Measurements from ENCODE around the gene MS4A6A.

MS4A6A gene

GRCh38 chr11:60168306-60168705 lies 14.6 kb downstream of the MS4A6A start:
- CTCF ChIA-PET: no interaction called here
- POLR2A ChIA-PET: no interaction called here
- no peak for DNase-seq (ENCODE audit: extremely low spot score)
- no peak for TF ChIP-seq SUZ12 (IDR thresholded peaks at IDR 0.05)
- no peak for TF ChIP-seq FOXK2 (IDR thresholded peaks at IDR 0.05)
- TF ChIP-seq, protein P1, sequence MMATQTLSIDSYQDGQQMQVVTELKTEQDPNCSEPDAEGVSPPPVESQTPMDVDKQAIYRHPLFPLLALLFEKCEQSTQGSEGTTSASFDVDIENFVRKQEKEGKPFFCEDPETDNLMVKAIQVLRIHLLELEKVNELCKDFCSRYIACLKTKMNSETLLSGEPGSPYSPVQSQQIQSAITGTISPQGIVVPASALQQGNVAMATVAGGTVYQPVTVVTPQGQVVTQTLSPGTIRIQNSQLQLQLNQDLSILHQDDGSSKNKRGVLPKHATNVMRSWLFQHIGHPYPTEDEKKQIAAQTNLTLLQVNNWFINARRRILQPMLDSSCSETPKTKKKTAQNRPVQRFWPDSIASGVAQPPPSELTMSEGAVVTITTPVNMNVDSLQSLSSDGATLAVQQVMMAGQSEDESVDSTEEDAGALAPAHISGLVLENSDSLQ (IDR thresholded peaks at IDR 0.05): no peak
- no peak for TF ChIP-seq TARDBP (IDR thresholded peaks at IDR 0.05)
- TF ChIP-seq ZNF384 (IDR thresholded peaks at IDR 0.05): no peak
- no peak for TF ChIP-seq FOXM1 (IDR thresholded peaks at IDR 0.05; ENCODE audit: borderline replicate concordance)
- TF ChIP-seq HDGF (IDR thresholded peaks at IDR 0.05; ENCODE audit: borderline replicate concordance): no peak
- no peak for TF ChIP-seq ARNT (IDR thresholded peaks at IDR 0.05)
- TF ChIP-seq L3MBTL2 (conservative IDR thresholded peaks at IDR 0.05): no peak
- no peak for TF ChIP-seq BHLHE40 (IDR thresholded peaks at IDR 0.05; ENCODE audit: borderline replicate concordance)
- no peak for TF ChIP-seq SP1 (IDR thresholded peaks at IDR 0.05)
- TF ChIP-seq ELF4 (IDR thresholded peaks at IDR 0.05): no peak
- no peak for TF ChIP-seq CTBP1 (IDR thresholded peaks at IDR 0.05; ENCODE audit: borderline replicate concordance)

DNA sequence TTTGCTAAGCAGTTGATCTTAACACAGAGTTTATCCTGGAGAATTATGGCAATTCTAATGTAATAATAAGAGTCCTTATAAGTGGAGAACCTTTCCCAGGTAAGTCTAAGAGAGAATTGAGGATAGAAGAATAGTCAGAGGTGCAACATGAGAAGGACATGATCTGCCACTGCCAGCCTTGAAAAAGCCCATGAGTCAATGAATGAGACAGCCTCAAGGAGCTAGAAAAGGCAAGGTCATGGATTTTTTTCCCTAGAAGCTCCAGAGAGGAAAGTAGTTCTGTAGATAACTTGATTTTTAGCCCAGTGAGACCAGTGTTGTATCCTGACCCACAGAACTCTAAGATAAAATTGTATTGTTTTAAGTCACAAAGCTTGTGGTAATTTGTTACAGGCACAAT lies 16.9 kb downstream of the MS4A6A start:
- ChIA-PET POLR2A (no interaction called here), CTCF (no interaction called here)
- no peak for DNase-seq (ENCODE audit: extremely low spot score)
- TF ChIP-seq ARNT (IDR thresholded peaks at IDR 0.05) (no peak), CTBP1 (IDR thresholded peaks at IDR 0.05; ENCODE audit: borderline replicate concordance) (no peak), ELF4 (IDR thresholded peaks at IDR 0.05) (no peak), L3MBTL2 (conservative IDR thresholded peaks at IDR 0.05) (no peak), ZNF384 (IDR thresholded peaks at IDR 0.05) (no peak), NFRKB (IDR thresholded peaks at IDR 0.05) (no peak), SP1 (IDR thresholded peaks at IDR 0.05) (no peak), TARDBP (IDR thresholded peaks at IDR 0.05) (no peak), BHLHE40 (IDR thresholded peaks at IDR 0.05; ENCODE audit: borderline replicate concordance) (no peak), SUZ12 (IDR thresholded peaks at IDR 0.05) (no peak), HDGF (IDR thresholded peaks at IDR 0.05; ENCODE audit: borderline replicate concordance) (no peak), FOXM1 (IDR thresholded peaks at IDR 0.05; ENCODE audit: borderline replicate concordance) (no peak), FOXK2 (IDR thresholded peaks at IDR 0.05) (no peak), LEF1 (IDR thresholded peaks at IDR 0.05; ENCODE audit: borderline replicate concordance) (no peak), FOXA1 (IDR thresholded peaks at IDR 0.05) (no peak)
- TF ChIP-seq, protein P1 (IDR thresholded peaks at IDR 0.05): no peak

DNA sequence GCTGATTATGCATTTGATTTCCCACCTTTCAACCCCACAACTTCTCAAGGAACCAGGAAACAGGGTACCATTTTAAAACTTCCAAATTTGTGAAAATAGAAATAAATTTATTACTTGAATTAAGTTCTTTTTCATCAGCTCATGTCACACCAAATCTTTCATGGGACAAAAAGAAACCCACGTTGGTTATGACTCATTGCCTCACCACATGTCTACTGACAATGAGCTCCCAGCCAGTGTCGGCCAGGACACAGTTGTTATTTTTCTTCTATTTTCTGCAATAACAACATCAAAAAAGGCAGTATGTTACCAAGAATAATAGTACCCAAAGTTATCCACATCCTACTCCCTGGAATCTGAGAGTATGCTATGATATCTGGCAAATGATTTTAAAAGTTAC lies 17.3 kb downstream of the MS4A6A start:
- ChIA-PET CTCF (no interaction called here), POLR2A (no interaction called here)
- TF ChIP-seq ARNT (IDR thresholded peaks at IDR 0.05) (no peak), HDGF (IDR thresholded peaks at IDR 0.05; ENCODE audit: borderline replicate concordance) (no peak), SP1 (IDR thresholded peaks at IDR 0.05) (no peak), NFRKB (IDR thresholded peaks at IDR 0.05) (no peak), BHLHE40 (IDR thresholded peaks at IDR 0.05; ENCODE audit: borderline replicate concordance) (no peak), SUZ12 (IDR thresholded peaks at IDR 0.05) (no peak), TARDBP (IDR thresholded peaks at IDR 0.05) (no peak), FOXK2 (IDR thresholded peaks at IDR 0.05) (no peak), LEF1 (IDR thresholded peaks at IDR 0.05; ENCODE audit: borderline replicate concordance) (no peak), ELF4 (IDR thresholded peaks at IDR 0.05) (no peak), L3MBTL2 (conservative IDR thresholded peaks at IDR 0.05) (no peak), CTBP1 (IDR thresholded peaks at IDR 0.05; ENCODE audit: borderline replicate concordance) (no peak), FOXM1 (IDR thresholded peaks at IDR 0.05; ENCODE audit: borderline replicate concordance) (no peak), FOXA1 (IDR thresholded peaks at IDR 0.05) (no peak), ZNF384 (IDR thresholded peaks at IDR 0.05) (no peak)
- TF ChIP-seq, protein P1 (IDR thresholded peaks at IDR 0.05): no peak
- DNase-seq (ENCODE audit: extremely low spot score): no peak

DNA sequence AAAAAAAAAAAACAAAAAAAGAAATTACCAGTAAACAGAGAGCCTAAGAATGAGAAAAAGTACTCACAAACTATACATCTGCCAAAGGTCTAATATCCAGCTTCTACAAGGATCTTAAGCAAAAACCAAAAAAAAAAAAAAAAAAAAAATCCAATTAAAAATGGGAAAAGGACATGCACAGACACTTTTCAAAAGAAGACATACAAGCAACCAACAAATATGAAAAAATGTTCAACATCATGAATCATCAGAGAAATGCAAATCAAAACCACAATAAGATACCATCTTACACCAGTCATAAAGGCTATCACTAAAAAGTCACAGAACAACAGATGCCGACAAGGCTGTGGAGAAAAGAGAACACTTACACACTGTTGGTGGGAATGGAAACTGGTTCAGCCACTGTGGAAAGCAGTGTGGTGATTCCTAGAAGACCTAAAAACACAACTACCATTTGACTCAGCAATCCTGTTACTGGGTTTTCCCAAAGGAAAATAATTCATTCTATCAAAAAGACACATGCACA lies 18.3 kb downstream of the MS4A6A start:
- TF ChIP-seq SP1 (IDR thresholded peaks at IDR 0.05) (no peak), NFRKB (IDR thresholded peaks at IDR 0.05) (no peak), FOXM1 (IDR thresholded peaks at IDR 0.05; ENCODE audit: borderline replicate concordance) (no peak), HDGF (IDR thresholded peaks at IDR 0.05; ENCODE audit: borderline replicate concordance) (no peak), ZNF384 (IDR thresholded peaks at IDR 0.05) (no peak), SUZ12 (IDR thresholded peaks at IDR 0.05) (no peak), ELF4 (IDR thresholded peaks at IDR 0.05) (no peak), BHLHE40 (IDR thresholded peaks at IDR 0.05; ENCODE audit: borderline replicate concordance) (no peak), L3MBTL2 (conservative IDR thresholded peaks at IDR 0.05) (no peak), FOXK2 (IDR thresholded peaks at IDR 0.05) (no peak), ARNT (IDR thresholded peaks at IDR 0.05) (no peak), LEF1 (IDR thresholded peaks at IDR 0.05; ENCODE audit: borderline replicate concordance) (no peak)
- ChIA-PET POLR2A (no interaction called here), CTCF (no interaction called here)
- DNase-seq (ENCODE audit: extremely low spot score): no peak

- ChIA-PET POLR2A (no interaction called here), CTCF (no interaction called here)
- no peak for DNase-seq (ENCODE audit: extremely low spot score)
- TF ChIP-seq FOXK2 (IDR thresholded peaks at IDR 0.05): no peak
- no peak for TF ChIP-seq SP1 (IDR thresholded peaks at IDR 0.05)
- TF ChIP-seq L3MBTL2 (conservative IDR thresholded peaks at IDR 0.05): no peak
- TF ChIP-seq ELF4 (IDR thresholded peaks at IDR 0.05): no peak
- TF ChIP-seq ARNT (IDR thresholded peaks at IDR 0.05): no peak
- no peak for TF ChIP-seq HDGF (IDR thresholded peaks at IDR 0.05; ENCODE audit: borderline replicate concordance)
- no peak for TF ChIP-seq SUZ12 (IDR thresholded peaks at IDR 0.05)
- no peak for TF ChIP-seq FOXM1 (IDR thresholded peaks at IDR 0.05; ENCODE audit: borderline replicate concordance)
- TF ChIP-seq FOXA1 (IDR thresholded peaks at IDR 0.05): no peak
- TF ChIP-seq TARDBP (IDR thresholded peaks at IDR 0.05): no peak
- TF ChIP-seq, protein P1 (IDR thresholded peaks at IDR 0.05): no peak
- TF ChIP-seq CTBP1 (IDR thresholded peaks at IDR 0.05; ENCODE audit: borderline replicate concordance): no peak
- no peak for TF ChIP-seq BHLHE40 (IDR thresholded peaks at IDR 0.05; ENCODE audit: borderline replicate concordance)
- no peak for TF ChIP-seq NFRKB (IDR thresholded peaks at IDR 0.05)
These were observed 21.1 kb downstream of the MS4A6A start for GRCh38 chr11:60161766-60162165.

Measured in HEK293T (cell line).